Hematopoietic multipotent progenitor cell treated with erythropoietin and hydrocortisone succinate and interleukin-3 and kit ligand, for 17 days (in vitro differentiated cells): ENCODE measurements around the gene FSD2.
"Not testable (repeated sequence)": the region's sequence is repeated elsewhere in the genome, so short reads cannot be mapped to it uniquely, and the experiment has no call there.

Experiments
- DNase-seq: peaks from one replicate; pipeline ENCODE4 v3.0.0-alpha.2; 2015; ENCODE audit warnings: low spot score

FSD2 gene

GRCh38 chr15:82792068-82792467 is 13.8 kb downstream of the FSD2 start:
- DNase-seq: no peak

DNA sequence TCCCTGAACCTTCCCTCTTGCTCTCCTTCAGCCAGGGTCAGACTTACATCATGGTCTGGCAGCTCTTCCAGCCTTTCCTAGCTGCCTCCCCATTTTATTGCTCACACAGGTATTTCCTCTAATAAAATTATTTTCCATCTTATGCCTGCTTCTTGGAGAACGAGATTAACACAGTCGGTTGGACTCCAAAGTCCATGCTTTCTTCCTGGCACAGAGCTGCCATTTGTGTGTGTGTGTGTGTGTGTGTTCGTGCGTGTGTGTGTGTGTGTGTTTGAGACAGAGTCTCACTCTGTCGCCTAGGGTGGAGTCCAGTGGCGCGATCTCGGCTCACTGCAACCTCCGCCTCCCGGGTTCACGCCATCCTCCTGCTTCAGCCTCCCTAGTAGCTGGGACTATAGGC is 15.5 kb downstream of the FSD2 start:
- no peak for DNase-seq

DNA sequence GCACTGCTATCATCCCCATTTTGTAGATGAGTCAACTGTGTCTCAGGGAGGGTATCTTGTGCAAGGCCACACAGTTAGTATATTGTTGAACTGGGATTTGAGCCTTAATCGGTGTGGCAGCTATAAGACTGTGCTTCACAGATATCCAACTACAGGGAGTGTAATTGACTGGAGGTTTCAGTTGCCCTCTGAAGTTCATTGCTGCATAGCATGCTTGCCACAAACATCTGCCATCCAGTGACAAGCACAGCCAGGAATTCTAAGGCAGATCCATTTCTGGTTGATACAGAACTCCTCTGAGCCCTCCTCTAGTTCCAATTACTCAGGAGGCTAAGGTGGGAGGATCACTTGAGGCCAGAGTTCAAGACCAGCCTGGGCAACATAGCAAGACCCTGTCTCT is 16.4 kb downstream of the FSD2 start:
- DNase-seq: no peak

DNA sequence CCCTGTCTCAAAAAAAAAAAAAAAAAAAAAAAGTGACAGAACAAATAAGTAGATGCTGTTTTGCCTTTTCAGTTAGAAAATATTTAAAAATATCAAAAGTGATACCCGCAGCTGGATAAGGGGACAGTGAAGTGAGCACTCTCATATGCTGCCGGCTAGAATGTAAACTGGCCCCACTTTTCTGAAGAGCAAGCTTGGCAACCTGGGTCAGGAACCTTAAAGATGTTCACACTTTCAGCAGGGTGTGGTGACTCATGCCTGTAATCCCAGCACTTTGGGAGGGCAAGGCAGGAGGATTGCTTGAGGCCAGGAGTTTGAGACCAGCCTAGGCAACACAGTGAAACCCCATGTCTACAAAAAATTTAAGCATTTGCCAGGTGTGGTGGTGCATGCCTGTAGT is 17.4 kb downstream of the FSD2 start:
- no peak for DNase-seq

GRCh38 chr15:82781349-82781748 is 24.5 kb downstream of the FSD2 start:
- DNase-seq: no peak

DNA sequence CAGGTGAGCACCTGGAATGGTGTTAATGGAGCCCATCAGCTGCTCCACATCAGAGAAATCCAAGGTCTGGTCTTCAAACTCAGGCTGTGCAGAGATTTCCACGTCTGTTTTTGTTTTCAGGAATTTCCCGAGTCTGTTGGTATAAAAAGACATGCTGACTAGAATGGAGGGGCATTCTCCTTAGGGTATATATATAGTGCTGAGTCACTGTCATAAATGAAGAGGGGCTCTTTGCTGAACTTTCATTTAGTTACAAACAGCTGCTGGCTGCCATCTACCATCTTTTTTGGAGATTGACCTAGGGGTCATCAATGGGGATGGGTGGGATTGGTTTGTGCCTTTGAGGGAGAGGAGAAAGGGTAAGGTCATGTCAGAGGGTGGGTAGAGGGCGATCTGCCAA is 27.1 kb downstream of the FSD2 start:
- DNase-seq: no peak

- DNase-seq: no peak
These were observed 31.4 kb downstream of the FSD2 start for GRCh38 chr15:82774496-82774895.

DNA sequence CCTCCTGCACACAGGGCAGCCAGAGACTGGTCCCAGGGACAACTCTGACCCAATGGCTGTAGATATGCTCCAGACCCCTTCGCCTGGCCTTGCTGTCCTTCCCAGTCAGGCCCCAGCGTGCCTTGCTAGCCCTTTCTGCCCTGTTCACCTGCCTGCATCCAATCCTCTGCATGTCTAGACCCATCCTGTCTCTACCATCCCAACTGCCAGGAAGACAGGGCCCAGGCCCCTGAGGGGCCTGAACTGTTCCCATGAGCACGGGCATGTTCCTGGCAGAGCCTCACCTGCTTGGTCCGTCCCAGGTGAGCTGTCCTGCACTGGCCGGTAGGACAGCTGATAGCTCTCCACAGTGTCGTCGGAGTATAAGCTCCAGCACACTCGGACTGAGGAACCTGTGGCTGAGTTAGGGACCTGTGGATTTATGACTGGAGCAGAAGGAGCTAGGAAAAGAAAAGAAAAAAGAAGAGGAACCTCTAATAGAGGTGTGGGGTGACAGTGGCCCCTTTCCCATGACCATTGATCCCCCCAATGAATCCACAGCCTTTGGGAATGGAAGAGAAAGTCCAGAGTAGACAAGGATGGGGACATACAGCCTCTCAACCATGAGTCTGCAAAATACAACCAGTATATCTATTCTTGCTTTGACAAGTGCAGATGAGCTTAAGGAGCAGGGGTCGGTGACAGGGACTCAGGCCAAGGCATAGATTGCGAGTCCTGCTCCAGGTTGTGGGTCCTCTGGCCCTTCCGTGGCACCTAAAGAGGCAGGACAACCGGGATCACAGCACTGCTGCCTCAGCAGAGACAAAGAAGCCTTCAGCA is 33.9 kb downstream of the FSD2 start:
- no peak for DNase-seq

DNA sequence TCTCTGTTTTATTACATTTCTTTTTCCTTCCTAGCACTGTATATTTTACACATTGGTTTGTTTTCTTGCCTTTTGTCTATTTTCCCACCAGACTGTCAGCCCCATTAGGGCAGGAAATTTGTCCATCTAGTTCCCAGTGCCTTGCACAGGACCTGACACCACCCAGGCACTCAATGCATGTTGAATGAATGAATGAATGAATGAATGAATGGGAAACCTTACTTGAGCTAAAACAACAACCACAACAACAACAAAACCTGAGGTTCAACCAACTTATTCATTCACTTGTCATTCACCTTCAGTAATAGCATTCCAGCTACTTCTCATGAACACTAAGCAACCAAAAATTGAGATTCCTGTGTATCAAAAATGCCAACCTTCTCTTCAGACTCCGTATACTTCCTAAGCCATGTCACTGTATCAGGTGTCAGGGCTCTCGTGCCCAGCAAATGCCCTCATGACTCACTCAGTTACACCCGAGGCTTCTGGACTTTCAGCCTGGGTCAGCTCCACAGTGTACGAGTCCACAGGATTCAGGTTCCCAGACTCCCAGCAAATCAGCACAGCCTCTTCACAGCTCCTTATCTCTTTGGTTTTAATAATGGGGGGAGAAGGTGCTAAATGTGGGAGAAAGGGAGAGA is 37.3 kb downstream of the FSD2 start:
- DNase-seq: no peak

DNA sequence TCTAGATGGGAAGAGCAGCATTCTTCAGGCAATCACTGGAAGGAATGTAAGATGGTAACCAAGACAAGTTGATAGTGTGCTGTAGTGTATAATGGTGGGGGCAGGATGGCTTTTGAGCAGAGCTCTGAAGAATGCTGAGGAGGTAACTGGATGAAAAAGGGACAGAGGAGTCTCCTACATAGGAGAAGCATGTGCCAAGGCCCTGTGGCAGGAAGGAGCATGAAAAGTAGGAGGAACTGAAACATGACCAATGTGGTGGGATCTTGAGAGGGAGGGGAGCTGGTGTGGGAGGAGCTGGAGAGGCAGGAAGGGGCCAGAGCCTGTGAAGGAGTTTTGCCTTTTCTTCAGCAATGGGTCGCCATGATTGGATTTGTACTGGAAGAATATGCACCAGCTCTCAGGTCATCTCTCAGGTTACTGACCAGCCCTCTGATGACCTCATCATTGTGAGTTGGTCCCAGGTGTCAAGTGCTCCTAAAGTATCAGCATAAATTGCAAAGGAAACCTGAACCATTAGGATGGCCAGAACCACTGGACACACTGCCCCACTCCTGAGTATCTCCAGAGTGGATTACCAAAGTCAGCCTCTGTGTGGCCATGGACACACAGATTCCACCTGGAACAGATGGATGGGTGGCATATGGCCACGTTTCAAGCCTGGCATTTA is 38.6 kb downstream of the FSD2 start:
- DNase-seq: no peak

GRCh38 chr15:82766201-82766600 is 39.7 kb downstream of the FSD2 start:
- not testable (repeated sequence) for DNase-seq

GRCh38 chr15:82764740-82765139 is 41.1 kb downstream of the FSD2 start:
- DNase-seq: no peak

DNA sequence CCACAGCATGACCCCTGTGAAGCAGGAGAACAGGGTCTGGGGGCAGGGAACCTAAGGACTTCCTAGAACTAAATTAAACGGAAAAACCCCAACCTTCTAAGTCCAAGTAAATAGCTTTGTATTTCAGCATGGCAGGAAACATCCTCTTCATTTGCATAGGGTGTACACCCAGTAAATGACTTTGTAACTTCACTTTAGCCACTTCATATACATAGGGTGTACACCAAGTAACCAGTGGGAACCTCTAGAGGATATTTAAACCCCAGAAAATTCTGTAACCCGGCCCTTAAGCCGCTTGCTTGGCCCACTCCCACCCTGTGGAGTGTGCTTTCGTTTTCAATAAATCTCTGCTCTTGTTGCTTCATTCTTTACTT is 41.8 kb downstream of the FSD2 start:
- no peak for DNase-seq

- DNase-seq: no peak
These were observed 42.3 kb downstream of the FSD2 start for GRCh38 chr15:82763361-82764116.

DNA sequence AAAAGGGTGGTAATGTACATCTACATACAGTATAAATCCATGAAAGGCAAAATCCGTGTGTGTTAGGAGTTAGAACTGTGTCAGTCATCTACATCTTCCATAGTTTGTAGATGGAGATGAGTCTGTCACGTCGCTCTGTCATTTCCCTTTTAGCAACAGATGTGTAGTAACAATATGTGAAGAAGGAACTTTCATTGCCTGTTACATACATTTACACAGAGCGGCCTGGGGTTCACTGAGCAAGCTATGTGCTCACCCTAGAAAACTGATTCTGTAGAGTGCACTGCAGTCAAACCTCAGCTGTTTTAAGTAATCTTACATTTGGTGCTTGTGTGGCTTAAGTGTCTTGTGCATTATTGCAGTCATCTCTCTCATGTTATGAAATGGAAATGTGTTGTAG is 54.6 kb downstream of the FSD2 start:
- no peak for DNase-seq

- peak; percentile 28 for DNase-seq
These were observed 55.1 kb downstream of the FSD2 start for GRCh38 chr15:82750831-82751180.

DNA sequence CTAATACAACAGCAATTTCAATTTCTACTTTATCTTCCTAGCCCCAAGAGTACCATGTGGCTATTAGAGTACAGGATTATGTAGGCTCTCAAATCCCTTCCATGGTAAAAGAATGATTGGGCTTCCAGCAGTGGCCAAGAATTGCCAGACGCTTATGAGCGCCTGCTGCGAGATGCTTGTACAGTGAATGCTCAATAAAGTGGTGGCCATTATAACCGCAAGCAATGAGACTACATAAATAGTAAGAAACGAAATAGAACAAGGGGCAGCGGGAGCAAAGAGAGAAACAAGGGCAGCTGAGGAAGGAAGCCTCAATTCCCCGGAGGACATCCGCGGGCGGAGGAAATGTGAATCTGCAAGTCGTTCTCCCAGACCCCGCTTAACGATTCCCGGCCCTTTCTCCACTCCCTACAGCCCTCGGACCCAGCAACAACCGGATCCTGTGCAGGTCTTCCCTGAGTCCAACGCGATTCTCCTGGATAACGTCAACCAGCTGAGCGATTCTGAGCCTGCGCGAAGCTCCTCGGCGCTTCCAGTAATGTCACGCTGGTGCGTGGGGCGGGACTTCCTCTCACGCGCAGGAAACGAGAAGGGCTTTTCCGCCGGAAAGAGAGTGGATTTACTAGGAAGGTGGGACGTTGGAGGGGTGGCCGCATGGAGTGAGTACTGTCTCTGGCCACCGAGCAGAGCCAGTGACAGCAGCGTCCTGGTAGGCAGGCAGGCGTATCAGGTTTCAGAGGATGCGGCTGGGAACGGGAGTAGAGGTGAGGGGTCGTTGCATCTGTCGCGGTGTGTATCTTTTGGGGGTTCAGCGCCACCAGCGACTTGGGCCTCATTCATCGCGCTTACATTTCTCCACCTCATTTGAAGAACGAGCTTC is 55.7 kb downstream of the FSD2 start:
- DNase-seq: peak; percentile 85

GRCh38 chr15:82748315-82748714 is 57.6 kb downstream of the FSD2 start:
- DNase-seq: no peak

DNA sequence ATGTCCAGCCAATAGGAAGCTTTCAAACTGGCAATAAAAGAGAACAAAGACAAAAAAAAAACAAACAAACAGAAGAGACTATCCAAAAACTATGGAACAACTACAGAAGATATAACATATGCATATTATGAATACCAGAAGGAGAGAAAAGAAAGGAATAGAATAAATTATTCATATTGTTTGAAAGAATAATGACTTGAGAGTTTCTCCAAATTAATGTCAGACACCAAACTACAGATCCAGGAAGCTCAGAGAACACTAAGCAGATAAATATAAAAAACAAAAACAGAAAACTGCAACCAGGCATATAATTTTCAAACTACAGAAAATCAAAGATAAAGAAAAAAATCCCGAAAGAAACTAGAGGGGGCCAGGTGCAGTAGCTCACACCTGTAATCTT is 62.1 kb downstream of the FSD2 start:
- DNase-seq: no peak

- no peak for DNase-seq
These were observed 63.7 kb downstream of the FSD2 start for GRCh38 chr15:82742134-82742533.

DNA sequence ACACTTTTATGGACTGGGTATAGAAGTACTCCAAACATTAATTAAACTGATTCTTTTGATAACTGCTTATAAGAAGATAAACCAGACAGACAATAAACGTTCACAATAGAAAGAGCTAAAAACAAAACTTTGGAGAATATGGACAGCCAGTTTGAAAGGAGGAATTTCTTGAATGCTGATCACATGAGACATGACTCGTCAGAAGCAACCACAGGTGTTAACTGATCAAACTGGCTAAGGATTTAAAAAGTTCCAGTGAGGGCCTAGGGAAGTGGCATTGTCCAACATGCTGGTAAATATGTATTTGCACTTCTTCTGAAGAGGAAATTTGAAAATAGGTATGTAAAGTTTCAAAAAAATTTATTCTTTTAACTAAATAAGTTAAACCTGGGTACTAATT is 66.8 kb downstream of the FSD2 start:
- no peak for DNase-seq

GRCh38 chr15:82737975-82738374 is 67.9 kb downstream of the FSD2 start:
- DNase-seq: no peak
